ENCODE measurements around the gene EXOC4.

EXOC4 gene

GRCh38 chr7:133365917-133366316, 113.0 kb downstream of the EXOC4 start:
- no peak for DNase-seq

- DNase-seq, result no peak
Measured at GRCh38 chr7:133367561-133367960, 114.7 kb downstream of the EXOC4 start.

- no peak for DNase-seq
Measured at GRCh38 chr7:133369130-133369529, 116.3 kb downstream of the EXOC4 start.

GRCh38 chr7:133371616-133372015, 118.7 kb downstream of the EXOC4 start:
- no peak for DNase-seq

- no peak for DNase-seq
Measured at GRCh38 chr7:133372337-133372736, 119.5 kb downstream of the EXOC4 start.

GRCh38 chr7:133376514-133376913, 123.6 kb downstream of the EXOC4 start:
- DNase-seq, result no peak

- no peak for DNase-seq
Measured at GRCh38 chr7:133381965-133382364, 129.1 kb downstream of the EXOC4 start.

GRCh38 chr7:133382775-133383559, 130.1 kb downstream of the EXOC4 start:
- DNase-seq, result no peak

GRCh38 chr7:133386205-133386604, 133.3 kb downstream of the EXOC4 start:
- no peak for DNase-seq

- no peak for DNase-seq
Measured at GRCh38 chr7:133389727-133390126, 136.8 kb downstream of the EXOC4 start.

GRCh38 chr7:133391206-133391605, 138.3 kb downstream of the EXOC4 start:
- DNase-seq, result no peak

GRCh38 chr7:133394369-133394768, 141.5 kb downstream of the EXOC4 start:
- no peak for DNase-seq

- no peak for DNase-seq
Measured at GRCh38 chr7:133395551-133395950, 142.7 kb downstream of the EXOC4 start.

GRCh38 chr7:133398506-133398905, 145.6 kb downstream of the EXOC4 start:
- no peak for DNase-seq

GRCh38 chr7:133401225-133401624, 148.3 kb downstream of the EXOC4 start:
- no peak for DNase-seq

GRCh38 chr7:133408212-133408611, 155.3 kb downstream of the EXOC4 start:
- DNase-seq, result no peak

- no peak for DNase-seq
Measured at GRCh38 chr7:133409421-133409820, 156.5 kb downstream of the EXOC4 start.

- no peak for DNase-seq
Measured at GRCh38 chr7:133409966-133410365, 157.1 kb downstream of the EXOC4 start.

GRCh38 chr7:133411395-133411794, 158.5 kb downstream of the EXOC4 start:
- no peak for DNase-seq

GRCh38 chr7:133412942-133413341, 160.1 kb downstream of the EXOC4 start:
- DNase-seq, result no peak

- no peak for DNase-seq
Measured at GRCh38 chr7:133419041-133419440, 166.2 kb downstream of the EXOC4 start.

- no peak for DNase-seq
Measured at GRCh38 chr7:133423618-133424017, 170.7 kb downstream of the EXOC4 start.

GRCh38 chr7:133428326-133428725, 175.4 kb downstream of the EXOC4 start:
- DNase-seq, result no peak

- DNase-seq, result no peak
Measured at GRCh38 chr7:133428876-133429275, 176.0 kb downstream of the EXOC4 start.

- DNase-seq, result no peak
Measured at GRCh38 chr7:133429371-133429770, 176.5 kb downstream of the EXOC4 start.

Data from NCI-H1105 (cell line).